Occipital lobe (tissue), 2 donors: Measurements from ENCODE around the gene RTEL1. TPM values are rescaled to one million over a fixed set of nuclear protein-coding genes. Genes with fewer than 3 reads are reported as not detected.
"Not testable (repeated sequence)": the region's sequence is repeated elsewhere in the genome, so short reads cannot be mapped to it uniquely, and the experiment has no call there.

Source experiments
- DNase-seq: peaks from one replicate; lab custom pipeline; 2025; lab: John Stamatoyannopoulos, UW
- total RNA-seq: library from RNA; depleted of rRNA; stranded (reverse); fragments of >200 nt; gene quantifications from one replicate; pipeline ENCODE4 v1.2.3, GENCODE V29; 2014

Gene RTEL1
- total RNA-seq, 1 donor from 2014 or later = 10.0 TPM

DNA sequence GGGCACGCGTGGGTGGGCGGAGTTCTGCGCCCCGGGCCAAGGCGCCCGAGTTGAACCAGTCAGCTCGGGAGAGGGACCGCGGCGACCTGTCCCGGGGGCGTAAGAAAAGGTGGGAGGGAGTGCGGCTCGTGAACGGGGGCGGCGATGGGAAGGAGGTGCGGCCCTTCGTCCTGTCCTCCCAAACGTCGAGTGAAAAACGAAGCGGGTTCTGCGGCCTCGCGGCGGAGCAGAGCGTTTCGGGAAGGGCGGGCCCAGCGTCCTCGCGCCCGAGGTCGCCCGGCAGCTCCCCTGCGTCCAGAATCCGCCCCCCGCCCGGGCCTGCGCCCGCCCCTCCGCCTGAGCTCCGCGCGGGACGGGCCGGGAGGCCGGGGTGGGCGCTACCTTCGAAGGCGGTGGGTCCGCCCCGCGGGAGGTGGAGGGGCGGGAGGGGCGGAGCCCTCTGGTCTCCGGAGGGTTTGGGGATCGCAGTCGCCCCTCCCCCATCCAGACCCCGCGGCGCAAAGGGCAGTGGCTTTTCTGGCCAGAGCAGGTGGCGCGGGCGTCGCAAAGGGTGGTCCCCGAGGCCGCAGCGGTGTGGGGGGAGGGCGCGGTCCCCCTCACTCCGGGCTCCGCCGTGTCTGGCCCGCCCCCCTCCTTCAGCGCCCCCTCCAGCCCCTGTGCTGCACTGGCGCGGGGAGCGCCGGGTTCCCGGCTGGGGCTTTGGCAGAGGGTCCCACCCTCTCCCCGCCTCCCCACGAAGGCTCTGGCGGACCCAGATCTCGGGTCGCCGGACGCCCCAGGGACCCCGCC is 5.7 kb upstream of the RTEL1 start:
- no peak for DNase-seq

DNA sequence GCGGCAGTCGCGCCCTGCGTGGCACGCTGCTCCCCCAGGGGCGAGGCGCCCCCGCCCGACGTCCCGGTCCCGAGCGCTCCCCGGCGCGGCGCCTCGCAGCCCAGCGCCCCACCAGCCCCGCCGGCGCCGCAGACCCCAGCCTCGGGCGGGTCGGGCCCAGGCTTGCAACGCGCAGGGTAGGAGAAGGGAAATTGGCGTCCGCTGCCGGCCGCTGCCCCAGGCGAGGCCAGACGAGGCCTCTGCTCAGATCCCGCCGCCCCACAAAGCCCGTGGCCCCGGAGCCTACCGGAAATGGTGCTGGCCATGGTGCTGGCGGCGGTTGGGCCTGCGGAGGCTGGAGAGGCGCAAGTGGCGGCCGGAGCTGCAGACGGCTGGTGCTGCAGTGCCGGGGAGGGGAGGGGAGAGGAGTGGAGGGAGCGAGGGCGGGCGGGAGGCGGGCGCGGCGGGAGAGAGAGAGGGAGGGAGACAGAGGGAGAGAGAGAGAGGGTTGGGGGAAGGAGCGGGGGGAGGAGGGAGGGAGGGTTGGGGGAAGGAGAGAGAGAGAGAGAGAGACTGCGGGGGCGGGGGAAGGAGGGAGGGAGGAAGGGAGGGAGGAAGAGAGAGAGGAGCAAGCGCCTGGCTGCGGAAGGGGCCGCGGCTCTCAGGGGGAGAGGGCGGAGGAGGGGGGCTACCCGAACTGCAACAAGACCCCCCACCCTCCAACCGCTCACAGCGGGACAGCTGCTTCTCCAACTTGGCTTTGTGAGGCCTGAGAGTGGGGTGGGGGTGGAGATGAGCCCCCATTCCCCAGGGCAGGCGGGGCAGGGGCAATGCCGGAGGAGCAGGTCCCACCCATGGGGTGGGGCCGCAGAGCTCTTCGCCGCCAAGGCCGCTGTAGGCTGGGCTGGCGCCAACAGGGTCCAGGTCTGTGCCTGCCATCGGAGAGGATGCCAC is 4.8 kb upstream of the RTEL1 start, which contains the start of gene STMN3:
STMN3 (minus strand) TSS at position 384 of the 933 bp plus-strand sequence; CDS start at position 305, 79 bp downstream.
- DNase-seq = peak; percentile 92

DNA sequence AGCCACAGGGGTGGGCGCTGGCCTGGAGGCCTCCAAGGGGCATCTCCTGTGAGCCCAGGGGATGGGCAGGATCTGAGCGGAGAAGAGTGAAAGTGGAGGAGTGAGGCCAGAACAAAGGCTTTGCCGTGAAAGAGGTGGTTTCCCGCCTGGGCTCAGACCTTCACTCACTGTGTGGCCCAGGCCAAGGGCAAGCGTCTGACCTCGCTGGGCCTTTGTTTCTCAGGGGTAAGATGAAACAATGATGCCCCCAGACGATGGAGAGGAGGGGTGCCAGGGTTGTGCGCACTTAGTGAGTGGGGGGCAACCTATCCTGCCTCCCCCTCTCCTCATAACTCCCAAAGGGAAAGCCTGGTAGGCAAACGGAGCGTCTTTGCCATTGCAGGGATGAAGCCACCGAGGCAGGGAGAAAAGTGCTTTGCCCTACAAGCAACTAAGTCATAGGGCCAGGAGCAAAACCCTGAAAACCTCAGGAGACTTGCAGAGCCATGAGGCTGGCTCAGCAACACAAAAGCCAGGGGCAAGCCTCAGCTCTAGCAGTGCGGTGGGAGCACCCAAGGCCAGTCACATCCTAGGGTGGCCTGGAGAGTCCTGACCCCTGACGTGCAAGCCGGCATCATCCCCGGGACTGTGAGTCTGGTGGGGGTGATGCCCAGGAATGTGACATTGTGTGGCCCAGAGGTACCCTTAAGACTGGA is 4.0 kb upstream of the RTEL1 start:
- no peak for DNase-seq

DNA sequence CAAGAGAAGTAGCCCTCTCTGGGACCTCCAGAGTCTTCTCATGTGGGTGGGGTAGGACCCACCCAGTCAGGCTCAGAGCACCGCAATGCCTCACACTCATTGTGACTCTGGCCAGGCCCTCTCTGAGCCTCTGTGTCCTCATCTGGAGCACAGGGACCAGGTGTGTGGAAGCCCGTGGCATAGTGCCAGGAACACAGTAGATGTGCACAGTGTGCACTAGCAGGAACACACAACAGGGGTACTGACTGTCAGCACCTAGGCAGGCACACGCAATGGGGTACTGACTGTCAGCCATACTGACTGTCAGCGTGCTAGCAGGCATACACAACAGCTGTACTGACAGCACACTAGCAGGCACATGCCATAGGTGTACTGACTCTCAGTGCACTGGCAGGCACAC is 2.9 kb upstream of the RTEL1 start:
- DNase-seq = no peak

DNA sequence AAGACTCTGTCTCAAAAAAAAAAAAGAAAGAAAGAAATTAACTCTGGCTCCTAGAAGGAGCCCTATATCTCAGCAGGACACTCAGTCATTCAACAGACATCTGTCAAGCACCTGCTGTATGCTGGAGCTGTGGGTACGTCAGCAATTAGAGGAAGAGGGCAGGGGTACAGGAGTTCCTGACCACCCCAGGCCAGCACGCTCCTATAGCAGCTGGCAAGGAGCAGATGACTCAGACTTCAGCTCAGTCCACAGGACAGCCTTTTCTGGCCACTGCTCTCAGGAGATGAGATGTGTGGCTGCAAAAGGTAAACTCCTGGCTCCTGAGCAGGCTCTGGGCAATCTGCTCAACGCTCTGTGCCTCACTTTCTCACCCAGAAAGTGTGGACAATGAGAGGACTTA is 1.7 kb upstream of the RTEL1 start:
- DNase-seq = no peak

DNA sequence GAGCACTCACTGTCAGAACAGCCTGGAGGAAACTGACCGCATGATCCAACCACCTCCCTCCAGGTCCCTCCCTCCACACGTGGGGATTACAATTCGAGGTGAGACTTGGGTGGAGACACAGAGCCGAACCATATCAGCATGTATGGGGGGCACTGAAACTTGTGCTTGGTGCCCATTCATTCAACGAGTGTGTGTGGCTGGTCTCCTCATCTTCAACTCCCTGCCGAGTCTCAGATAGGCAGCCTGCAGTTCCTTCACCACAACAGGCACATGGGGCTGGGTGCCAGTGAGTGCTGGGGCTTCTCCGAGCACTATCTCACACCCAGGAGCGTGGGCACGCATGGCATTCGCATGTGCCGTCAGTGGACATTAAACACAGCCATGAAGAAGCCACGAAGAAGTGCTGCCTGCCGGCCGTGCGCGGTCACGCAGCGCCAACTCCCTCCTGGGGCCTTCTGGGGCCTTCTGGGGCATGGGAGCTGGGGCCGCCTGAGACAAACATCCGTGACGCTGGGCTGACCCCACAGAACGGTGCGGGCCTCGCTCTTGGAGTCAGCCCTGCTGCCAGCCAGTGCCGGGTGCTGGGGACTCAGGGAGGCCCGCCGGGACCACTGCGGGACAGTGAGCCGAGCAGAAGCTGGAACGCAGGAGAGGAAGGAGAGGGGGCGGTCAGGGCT is 714 bp upstream of the RTEL1 start:
- DNase-seq = no peak

DNA sequence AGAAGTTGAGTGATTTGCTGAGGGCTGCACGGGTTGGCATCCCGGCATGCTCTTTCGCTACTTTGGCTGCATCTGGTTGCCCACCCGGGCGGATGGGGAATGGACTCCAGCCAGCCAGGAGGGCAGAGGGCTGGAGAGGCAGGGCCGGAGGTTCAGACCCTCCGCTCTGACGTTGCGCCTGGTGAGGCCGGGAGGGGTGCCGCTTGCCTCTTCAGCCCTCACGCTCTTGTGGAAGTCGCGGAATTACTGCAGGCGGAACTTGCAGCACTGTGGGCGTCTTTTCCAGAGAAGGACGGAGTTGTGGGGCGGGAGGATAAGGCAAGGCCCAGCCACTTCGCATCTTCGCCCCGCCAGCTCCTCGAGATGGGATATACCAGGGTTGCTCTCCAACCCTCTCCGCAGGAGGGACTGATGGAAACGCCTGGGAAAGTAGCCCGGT is 656 bp downstream of the RTEL1 start:
- no peak for DNase-seq

DNA sequence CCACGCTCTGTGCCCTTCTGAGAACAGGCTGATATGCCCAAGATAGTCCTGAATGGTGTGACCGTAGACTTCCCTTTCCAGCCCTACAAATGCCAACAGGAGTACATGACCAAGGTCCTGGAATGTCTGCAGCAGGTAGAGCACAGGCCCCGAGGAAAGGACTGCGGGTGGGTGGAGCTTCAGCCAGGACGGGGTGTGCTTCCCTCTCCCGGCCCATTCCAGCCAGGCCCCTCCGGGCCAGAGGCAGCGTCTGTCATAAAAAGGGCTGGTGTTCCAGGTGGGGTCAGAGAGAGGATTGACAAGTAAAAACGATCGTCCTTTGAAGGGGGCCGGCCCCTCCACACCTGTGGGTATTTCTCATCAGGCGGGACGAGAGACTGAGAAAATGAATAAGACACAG is 1.3 kb downstream of the RTEL1 start:
- DNase-seq = no peak

DNA sequence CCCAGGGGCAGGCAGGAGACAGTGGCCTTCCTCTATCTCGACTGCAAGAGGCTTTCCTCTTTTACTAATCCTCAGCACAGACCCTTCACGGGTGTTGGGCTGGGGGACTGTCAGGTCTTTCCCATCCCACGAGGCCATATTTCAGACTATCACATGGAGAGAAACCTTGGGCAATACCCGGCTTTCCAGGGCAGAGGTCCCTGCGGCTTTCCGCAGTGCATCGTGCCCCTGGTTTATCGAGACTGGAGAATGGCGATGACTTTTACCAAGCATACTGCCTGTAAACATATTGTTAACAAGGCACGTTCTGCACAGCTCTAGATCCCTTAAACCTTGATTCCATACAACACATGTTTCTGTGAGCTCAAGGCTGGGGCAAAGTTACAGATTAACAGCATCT is 2.1 kb downstream of the RTEL1 start:
- DNase-seq = not testable (repeated sequence)

DNA sequence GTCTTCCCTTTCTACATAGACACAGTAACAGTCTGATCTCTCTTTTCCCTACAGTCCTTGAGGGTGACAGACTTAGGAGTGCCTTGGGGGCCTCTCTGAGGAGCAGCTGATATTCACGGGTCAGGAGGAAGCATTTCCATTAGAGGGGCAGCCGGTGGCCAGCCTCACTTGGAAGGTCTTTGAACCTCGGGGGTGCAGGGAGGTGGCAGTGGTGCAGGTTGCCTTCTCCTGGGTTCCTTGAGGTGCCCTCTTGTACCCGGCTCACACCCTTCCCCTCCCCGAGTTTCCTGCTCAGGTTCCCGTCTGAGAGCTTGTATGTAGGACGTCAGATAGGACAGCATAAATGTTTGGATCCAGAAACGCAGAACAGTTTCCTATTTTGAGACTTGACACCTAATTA is 2.5 kb downstream of the RTEL1 start:
- DNase-seq = no peak

DNA sequence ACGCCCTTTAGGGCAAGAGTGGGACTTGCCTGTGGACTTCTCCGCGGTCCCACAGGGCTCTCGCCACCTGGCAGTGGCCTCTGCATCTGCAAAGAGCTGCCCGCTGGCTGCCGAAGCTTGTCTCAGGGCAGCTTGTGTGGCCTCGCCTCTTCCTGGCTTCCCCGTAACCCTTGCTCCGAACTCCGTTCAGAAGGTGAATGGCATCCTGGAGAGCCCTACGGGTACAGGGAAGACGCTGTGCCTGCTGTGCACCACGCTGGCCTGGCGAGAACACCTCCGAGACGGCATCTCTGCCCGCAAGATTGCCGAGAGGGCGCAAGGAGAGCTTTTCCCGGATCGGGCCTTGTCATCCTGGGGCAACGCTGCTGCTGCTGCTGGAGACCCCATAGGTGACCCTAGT is 3.0 kb downstream of the RTEL1 start:
- no peak for DNase-seq

DNA sequence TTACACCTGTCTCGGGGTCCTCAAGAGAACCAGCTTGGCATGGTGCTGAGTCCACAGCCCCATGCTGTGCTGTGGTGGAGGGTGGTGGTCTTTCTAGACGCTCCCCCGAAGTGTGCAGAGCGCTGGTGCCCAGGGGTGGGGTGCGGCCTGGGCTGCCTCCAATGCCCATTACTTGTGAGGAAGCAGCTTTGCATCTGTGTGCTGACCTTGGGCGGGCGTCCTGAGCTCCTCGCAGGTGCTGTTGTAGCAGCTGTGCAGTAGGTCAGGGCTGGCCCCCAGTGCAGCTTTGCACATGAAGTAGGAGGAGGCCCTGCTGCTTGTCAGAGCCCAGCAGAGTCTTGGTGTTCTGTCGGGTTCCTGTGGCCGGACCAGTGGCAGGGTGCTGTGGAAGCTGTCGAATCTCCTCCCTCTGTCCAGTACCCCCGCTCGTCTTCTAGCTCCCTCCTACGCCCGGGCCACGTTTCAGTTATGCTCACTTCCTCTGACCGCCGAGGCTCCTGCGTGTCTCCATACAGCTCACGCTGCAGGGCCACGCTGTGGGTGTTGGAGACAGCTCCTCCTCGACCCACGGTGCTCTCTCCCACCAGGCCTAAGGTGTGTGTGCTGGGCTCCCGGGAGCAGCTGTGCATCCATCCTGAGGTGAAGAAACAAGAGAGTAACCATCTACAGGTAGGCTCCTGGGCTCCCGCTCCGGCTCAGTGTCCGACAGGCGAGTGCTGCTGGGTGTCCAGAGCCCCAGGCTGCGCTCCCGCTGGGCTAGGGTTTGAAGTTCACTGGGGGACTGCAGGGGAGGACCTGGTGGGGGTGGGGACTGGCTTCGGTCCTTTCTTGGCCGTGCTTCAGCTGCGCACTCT is 4.1 kb downstream of the RTEL1 start:
- no peak for DNase-seq

DNA sequence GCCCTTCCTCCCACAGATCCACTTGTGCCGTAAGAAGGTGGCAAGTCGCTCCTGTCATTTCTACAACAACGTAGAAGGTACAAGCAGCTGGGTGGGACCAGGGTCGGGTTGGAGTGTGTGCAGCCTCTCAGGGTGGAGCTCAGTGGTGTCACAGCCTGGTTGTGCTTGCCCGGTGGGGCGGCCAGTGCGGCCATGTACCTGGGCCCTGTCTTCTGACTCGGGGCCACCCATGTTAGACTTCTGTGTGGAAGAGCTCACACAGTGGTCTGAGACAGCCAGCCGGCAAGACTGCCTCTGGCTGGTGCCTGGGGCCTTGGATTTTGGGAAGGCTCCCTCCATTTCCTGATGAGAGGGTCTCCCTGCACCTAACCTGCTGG is 4.7 kb downstream of the RTEL1 start:
- DNase-seq = no peak

DNA sequence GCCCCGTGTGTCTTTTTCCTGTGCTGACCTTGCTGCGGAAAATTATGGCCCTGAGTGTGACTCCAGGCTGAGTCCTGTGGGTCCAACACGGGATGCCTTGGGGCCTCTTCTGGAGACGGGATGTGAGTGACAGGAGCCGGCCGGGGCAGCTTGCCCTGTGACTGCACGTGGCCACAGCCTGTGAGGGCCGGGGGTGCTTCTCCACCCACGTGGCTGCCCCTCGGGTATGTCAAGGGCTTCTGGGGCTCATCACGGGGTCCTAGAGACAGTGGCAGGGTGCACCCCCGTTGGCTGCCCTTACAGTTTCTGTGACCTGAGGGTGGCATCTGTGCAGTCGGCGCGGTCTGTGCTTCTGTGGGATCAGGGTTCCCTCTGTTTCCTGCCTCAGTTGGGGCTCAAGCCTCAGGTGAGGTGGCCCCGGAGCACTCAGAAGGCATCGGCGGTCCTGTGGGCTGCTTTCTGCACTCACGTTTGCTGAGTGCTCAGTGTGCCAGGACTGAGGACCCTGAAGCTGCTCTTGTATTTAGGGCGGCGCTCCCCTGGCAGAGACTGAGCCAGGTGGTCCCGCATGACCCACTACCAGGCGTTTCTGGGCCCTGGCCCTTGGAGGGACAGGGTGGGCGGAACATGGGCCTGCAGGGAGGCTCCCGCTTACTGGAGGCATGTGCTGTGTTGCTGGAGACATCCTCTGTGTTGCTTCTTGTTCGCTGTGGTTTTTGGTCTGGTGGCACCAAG is 5.4 kb downstream of the RTEL1 start:
- DNase-seq = no peak

DNA sequence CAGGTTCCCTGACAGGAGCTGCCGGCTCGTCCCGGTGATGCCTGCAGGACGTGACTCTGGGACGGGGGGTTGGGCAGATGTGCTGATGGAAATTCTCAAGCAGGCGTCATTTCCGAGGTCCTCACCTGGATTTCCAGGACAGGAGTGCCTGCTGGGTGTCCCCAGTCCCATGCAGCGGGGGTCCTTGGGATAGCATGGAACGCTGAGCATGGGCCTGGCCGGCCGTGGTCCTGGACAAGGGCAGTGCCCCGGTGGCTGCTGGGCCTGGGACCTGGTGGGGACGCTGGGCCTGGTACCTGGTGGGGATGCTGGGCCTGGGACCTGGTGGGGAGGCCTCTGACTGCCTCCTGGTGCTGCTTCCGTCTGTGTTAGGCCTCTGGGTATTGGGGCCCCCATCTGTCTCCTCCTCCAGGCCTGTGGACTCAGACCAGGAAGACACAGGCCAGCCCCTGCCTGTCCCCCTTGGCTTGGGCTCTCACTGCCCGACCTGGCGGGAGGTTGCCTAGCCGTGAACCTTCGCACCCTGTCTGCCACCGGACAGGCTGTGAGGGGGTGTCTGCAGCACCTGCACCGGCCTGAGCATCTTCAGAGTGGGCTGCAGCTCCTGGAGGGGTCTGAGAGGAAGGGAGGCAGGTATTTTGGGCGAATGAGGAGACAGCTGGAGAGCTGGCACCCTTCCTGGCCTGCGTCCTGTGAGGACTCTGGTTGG is 6.2 kb downstream of the RTEL1 start:
- DNase-seq = no peak

DNA sequence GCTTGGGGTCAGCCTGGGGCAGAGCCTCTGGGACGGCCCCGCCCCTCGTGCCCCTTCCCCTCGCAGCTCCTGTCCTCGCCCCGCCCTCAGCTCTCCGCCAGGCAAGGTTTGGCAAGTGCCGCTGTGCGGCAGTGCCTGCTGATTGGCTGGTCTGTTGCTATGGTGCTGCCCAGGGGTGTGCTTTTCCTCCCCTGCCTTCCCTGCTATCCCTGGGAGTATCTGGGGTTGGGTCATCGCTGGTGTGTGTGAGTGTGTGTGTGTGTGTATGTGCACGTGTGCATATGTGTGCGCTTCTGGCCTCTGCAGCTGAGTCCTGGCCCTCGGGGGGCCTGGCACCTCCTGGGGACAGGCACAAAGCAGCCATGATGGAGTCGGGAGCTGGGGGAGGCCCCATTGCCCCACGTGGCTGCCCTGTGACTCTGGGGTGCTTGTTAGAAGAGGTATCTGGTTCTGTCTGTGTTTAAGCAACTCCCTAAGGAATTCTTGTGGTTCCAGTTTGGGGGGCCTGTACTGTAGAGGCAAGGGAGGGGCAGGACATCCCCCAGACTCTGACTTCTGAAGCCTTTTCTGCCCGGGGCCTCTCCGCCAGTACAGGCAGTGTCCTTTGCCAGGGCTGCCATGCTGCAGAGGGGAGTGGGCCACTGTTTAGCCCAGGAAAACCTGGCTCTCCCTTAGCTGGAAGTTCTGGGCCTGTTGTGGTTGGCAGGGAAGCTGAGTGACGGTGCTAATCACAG is 6.9 kb downstream of the RTEL1 start:
- DNase-seq = peak; percentile 61

DNA sequence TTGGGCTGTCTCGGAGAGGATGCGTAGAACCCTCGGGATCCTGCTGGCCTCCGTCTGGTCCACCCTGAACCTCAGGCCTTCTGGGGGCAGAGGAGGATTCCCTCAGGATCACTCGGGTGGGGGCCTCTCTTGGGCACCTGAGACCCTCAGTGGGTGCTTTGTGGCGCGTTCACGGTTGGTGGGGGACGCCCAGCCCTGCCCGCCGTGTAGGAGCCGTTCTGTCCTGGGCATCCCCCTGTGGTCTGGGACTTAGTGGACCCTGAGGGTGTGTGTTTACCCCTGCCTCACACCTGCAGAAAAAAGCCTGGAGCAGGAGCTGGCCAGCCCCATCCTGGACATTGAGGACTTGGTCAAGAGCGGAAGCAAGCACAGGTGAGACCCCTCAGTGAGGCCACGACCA is 7.6 kb downstream of the RTEL1 start:
- DNase-seq = no peak

DNA sequence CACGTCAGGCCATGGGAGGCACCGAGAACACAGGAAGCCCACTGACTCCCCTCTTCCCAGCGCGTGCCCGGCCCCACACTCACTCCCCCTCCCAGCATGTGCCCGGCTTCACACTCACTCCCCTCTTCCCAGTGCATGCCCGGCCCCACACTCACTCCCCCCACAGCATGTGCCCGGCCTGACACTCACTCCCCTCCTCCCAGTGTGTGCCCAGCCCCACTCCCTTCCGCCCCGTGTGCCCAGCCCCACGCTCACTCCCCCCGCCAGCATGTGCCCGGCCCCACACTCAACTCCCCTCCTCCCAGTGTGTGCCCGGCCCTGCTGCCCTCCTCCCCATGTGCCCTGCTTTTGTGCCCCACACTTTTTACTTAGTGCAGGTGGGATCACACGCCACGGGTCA is 9.7 kb downstream of the RTEL1 start:
- no peak for DNase-seq
